H9 (cell line): ENCODE measurements around the gene RNU5B-1. TPM values are rescaled to one million over a fixed set of nuclear protein-coding genes. Genes with fewer than 3 reads are reported as not detected.

ENCODE experiments used
- DNase-seq: peaks from one replicate; pipeline ENCODE4 v3.0.0-alpha.2; 2017
- H2AFZ ChIP-seq: one replicate; pipeline ENCODE4 v1.6.1; 2013; ENCODE audit warnings: mild to moderate bottlenecking, low read length, control low read depth, moderate library complexity
- H2AK5ac ChIP-seq: 2 replicates; pipeline ENCODE4 v1.6.1; 2013; ENCODE audit warnings: low read length, control low read depth, mixed read lengths; ENCODE audit not compliant: insufficient read length
- H2BK120ac ChIP-seq: one replicate; pipeline ENCODE4 v1.6.1; 2013; ENCODE audit warnings: low read depth, mild to moderate bottlenecking, low read length, control low read depth, inconsistent platforms; ENCODE audit not compliant: poor library complexity, severe bottlenecking
- H2BK12ac ChIP-seq: 2 replicates; pipeline ENCODE4 v1.6.1; 2013; ENCODE audit warnings: low read length, control low read depth, mixed read lengths, low read depth; ENCODE audit not compliant: insufficient read length
- H2BK15ac ChIP-seq: 2 replicates; pipeline ENCODE4 v1.6.1; 2013; ENCODE audit warnings: low read depth, low read length, control low read depth
- H2BK20ac ChIP-seq: one replicate; pipeline ENCODE4 v1.6.1; 2013; ENCODE audit warnings: low read depth, mild to moderate bottlenecking, low read length, control low read depth, inconsistent platforms; ENCODE audit not compliant: poor library complexity, severe bottlenecking
- H2BK5ac ChIP-seq: 2 replicates; pipeline ENCODE4 v1.6.1; 2013; ENCODE audit warnings: low read length, control low read depth, mixed read lengths; ENCODE audit not compliant: insufficient read length
- H3K14ac ChIP-seq: 2 replicates; pipeline ENCODE4 v1.6.1; 2013; ENCODE audit warnings: low read length, control low read depth; ENCODE audit not compliant: insufficient read depth
- H3K18ac ChIP-seq: 2 replicates; pipeline ENCODE4 v1.6.1; 2013; ENCODE audit warnings: low read depth, mild to moderate bottlenecking, mixed read lengths, low read length, control low read depth; ENCODE audit not compliant: insufficient read length
- H3K23ac ChIP-seq: 2 replicates; pipeline ENCODE4 v1.6.1; 2013; ENCODE audit warnings: low read length, control low read depth, mixed read lengths, low read depth; ENCODE audit not compliant: insufficient read length
- H3K23me2 ChIP-seq: 2 replicates; pipeline ENCODE4 v1.6.1; 2013; ENCODE audit warnings: low read depth, mild to moderate bottlenecking, mixed read lengths, low read length, control low read depth; ENCODE audit not compliant: insufficient read length, poor library complexity, severe bottlenecking
- H3K27ac ChIP-seq: 2 replicates; pipeline ENCODE4 v1.5.1; 2013; ENCODE audit warnings: low read length, control low read depth, mixed read lengths, low read depth; ENCODE audit not compliant: insufficient read length
- H3K27me3 ChIP-seq: 2 replicates; pipeline ENCODE4 v1.6.1; 2013; ENCODE audit warnings: low read length, control low read depth, inconsistent platforms; ENCODE audit not compliant: insufficient read depth
- H3K4ac ChIP-seq: 2 replicates; pipeline ENCODE4 v1.6.1; 2013; ENCODE audit warnings: low read depth, mild to moderate bottlenecking, control low read depth, inconsistent platforms, low read length, moderate library complexity
- H3K4me1 ChIP-seq: 2 replicates; pipeline ENCODE4 v1.6.1; 2013; ENCODE audit warnings: low read length, control low read depth, inconsistent platforms; ENCODE audit not compliant: insufficient read depth
- H3K4me2 ChIP-seq: 2 replicates; pipeline ENCODE4 v1.6.1; 2013; ENCODE audit warnings: low read length, control low read depth, mixed read lengths; ENCODE audit not compliant: insufficient read length, insufficient read depth
- H3K56ac ChIP-seq: 2 replicates; pipeline ENCODE4 v1.6.1; 2013; ENCODE audit warnings: low read depth, mild to moderate bottlenecking, mixed read lengths, low read length, control low read depth; ENCODE audit not compliant: insufficient read length
- H3K79me1 ChIP-seq: 2 replicates; pipeline ENCODE4 v1.6.1; 2013; ENCODE audit warnings: low read depth, mild to moderate bottlenecking, moderate library complexity, low read length, control low read depth, inconsistent platforms; ENCODE audit not compliant: insufficient read depth, poor library complexity, severe bottlenecking
- H3K79me2 ChIP-seq: 2 replicates; pipeline ENCODE4 v1.6.1; 2013; ENCODE audit warnings: low read length, control low read depth, inconsistent platforms; ENCODE audit not compliant: insufficient read depth
- H3K9ac ChIP-seq: 2 replicates; pipeline ENCODE4 v1.6.1; 2013; ENCODE audit warnings: low read length, control low read depth, mixed read lengths; ENCODE audit not compliant: insufficient read length; ENCODE audit errors: extremely low read depth
- H3K9me3 ChIP-seq: one replicate; pipeline ENCODE4 v1.6.1; 2013; ENCODE audit warnings: low read depth, low read length, inconsistent platforms; ENCODE audit not compliant: control insufficient read depth
- H3T11ph ChIP-seq: one replicate; pipeline ENCODE4 v1.6.1; 2013; ENCODE audit warnings: mild to moderate bottlenecking, low read length, control low read depth, inconsistent platforms
- H4K20me1 ChIP-seq: one replicate; pipeline ENCODE4 v1.6.1; 2013; ENCODE audit not compliant: control insufficient read depth, insufficient read length, insufficient read depth
- H4K5ac ChIP-seq: 2 replicates; pipeline ENCODE4 v1.6.1; 2013; ENCODE audit warnings: low read depth, mild to moderate bottlenecking, mixed read lengths, low read length, control low read depth; ENCODE audit not compliant: insufficient read length
- H4K8ac ChIP-seq: replicated peaks from 2 replicates; pipeline ENCODE4 v1.6.1; 2013; ENCODE audit warnings: low read length, control low read depth, mixed read lengths, low read depth; ENCODE audit not compliant: insufficient read length
- H4K91ac ChIP-seq: 2 replicates; pipeline ENCODE4 v1.6.1; 2013; ENCODE audit warnings: low read depth, mild to moderate bottlenecking, moderate library complexity, mixed read lengths, low read length, control low read depth; ENCODE audit not compliant: insufficient read length
- H3K27ac Mint-ChIP-seq, 3 experiments: 2 replicates in 2 of 3; 3 replicates in 1 of 3; pipeline ENCODE4 v1.8.0; 2020 to 2021; ENCODE audit warnings: mixed read lengths in 3 of 3, mild to moderate bottlenecking in 1 of 3, moderate library complexity in 1 of 3
- H3K27me3 Mint-ChIP-seq: 2 replicates; pipeline ENCODE4 v1.8.0; 2021; ENCODE audit warnings: low read depth, mild to moderate bottlenecking, moderate library complexity, mixed read lengths
- H3K36me3 Mint-ChIP-seq, 3 experiments: 2 replicates in 2 of 3; 3 replicates in 1 of 3; pipeline ENCODE4 v1.8.0; 2020 to 2021; ENCODE audit warnings: low read depth in 3 of 3, mixed read lengths in 3 of 3; ENCODE audit not compliant: insufficient read depth in 1 of 3
- H3K4me1 Mint-ChIP-seq, 2 experiments: 2 replicates each; pipeline ENCODE4 v1.8.0; 2020; ENCODE audit warnings: mixed read lengths in 2 of 2
- H3K4me3 Mint-ChIP-seq, 2 experiments: 2 replicates in 1 of 2; 3 replicates in 1 of 2; pipeline ENCODE4 v1.8.0; 2020 to 2021; ENCODE audit warnings: mild to moderate bottlenecking in 2 of 2, mixed read lengths in 2 of 2, moderate library complexity in 1 of 2
- H3K9me3 Mint-ChIP-seq, 2 experiments: 2 replicates in 1 of 2; 3 replicates in 1 of 2; pipeline ENCODE4 v1.8.0; 2020; ENCODE audit warnings: mild to moderate bottlenecking in 2 of 2, mixed read lengths in 2 of 2, moderate library complexity in 1 of 2
- WGBS: extraction: QIAGEN DNeasy Blood & Tissue Kit; methylation state at CpG from one replicate; pipeline ENCODE4 v1.1.7; 2013; ENCODE audit warnings: missing lambda C conversion rate, low lambda C conversion rate, mixed read lengths; ENCODE audit not compliant: insufficient read length; ENCODE audit errors: extremely low coverage; 5-methylcytosine and 5-hydroxymethylcytosine counted together
- total RNA-seq: library from RNA; stranded (reverse); gene quantifications from 2 replicates; pipeline ENCODE4 v1.2.1, GENCODE V29; 2021
- TF ChIP-seq, protein P1 (sequence below): fragments of 200-600 bp; sonication (generic); conservative IDR thresholded peaks from 3 replicates; pipeline ENCODE4 v1.8.0; 2021; ENCODE audit warnings: antibody characterized with exemption, mild to moderate bottlenecking

RNU5B-1 gene
- total RNA-seq, 1 experiment from 2014 or later = not detected

DNA sequence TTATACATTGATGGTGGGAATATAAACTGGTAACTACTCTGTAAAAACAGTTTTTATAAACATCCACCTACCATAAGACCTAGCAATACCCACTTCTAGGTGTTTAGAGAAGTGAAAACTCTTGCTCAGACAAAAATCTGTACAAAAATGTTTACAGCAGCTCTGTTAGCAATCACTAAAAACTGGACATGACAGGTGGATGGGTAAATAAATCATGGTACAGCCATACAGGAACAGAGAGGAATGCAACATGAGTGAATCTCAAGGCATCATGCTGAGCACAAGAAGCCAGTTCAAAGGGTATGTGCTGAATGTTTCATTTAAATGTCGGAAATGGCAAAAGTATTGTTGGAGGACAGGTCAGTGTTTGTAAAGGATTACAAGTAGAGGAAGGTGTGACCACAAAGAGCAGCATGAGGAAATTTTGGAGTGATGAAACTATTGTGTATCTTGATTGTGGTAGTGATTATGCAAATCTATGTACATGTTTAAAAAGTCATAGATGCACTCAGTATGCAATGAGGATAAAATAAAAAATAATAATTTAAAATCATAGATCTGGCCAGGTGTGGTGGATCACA is 11.4 kb upstream of the RNU5B-1 start:
- Histone ChIP-seq H3K14ac (no peak overlapping the region), H2BK20ac (no peak overlapping the region), H2AFZ (no peak overlapping the region), H2AK5ac (no peak overlapping the region), H3K4ac (no peak overlapping the region), H3K79me1 (no peaks in the 10 kb centered on the region), H3K9me3 (no peaks in the 10 kb centered on the region), H4K8ac (no peak overlapping the region), H2BK120ac (no peak overlapping the region), H3K9ac (no peak overlapping the region), H2BK15ac (no peak overlapping the region), H4K91ac (no peak overlapping the region), H2BK12ac (no peak overlapping the region), H3K18ac (no peak overlapping the region), H4K20me1 (no peaks in the 10 kb centered on the region), H3K4me1 (no peaks in the 10 kb centered on the region), H4K5ac (no peak overlapping the region), H3K56ac (no peak overlapping the region), H3K27ac (no peak overlapping the region), H3T11ph (no peak overlapping the region), H3K27me3 (no peaks in the 10 kb centered on the region), H3K23me2 (no peaks in the 10 kb centered on the region), H3K23ac (no peak overlapping the region), H3K4me2 (no peak overlapping the region), H3K79me2 (no peaks in the 10 kb centered on the region), H2BK5ac (no peak overlapping the region)
- WGBS = no CpG with 5 or more reads among the region's 1 CpG
- no peaks in the 10 kb centered on the region for H3K36me3 Mint-ChIP-seq
- H3K27me3 Mint-ChIP-seq = no peaks in the 10 kb centered on the region; the same call in 1 of the 2 replicates
- peaks cover 6% of the 10 kb centered on the region in 2 experiments for H3K4me1 Mint-ChIP-seq
- H3K27ac Mint-ChIP-seq = peak overlapping the region in 1 of 3 experiments; percentile 5; a peak in 1 of 7 replicates
- H3K4me3 Mint-ChIP-seq = no peak overlapping the region
- DNase-seq = no peak
- TF ChIP-seq, protein P1, sequence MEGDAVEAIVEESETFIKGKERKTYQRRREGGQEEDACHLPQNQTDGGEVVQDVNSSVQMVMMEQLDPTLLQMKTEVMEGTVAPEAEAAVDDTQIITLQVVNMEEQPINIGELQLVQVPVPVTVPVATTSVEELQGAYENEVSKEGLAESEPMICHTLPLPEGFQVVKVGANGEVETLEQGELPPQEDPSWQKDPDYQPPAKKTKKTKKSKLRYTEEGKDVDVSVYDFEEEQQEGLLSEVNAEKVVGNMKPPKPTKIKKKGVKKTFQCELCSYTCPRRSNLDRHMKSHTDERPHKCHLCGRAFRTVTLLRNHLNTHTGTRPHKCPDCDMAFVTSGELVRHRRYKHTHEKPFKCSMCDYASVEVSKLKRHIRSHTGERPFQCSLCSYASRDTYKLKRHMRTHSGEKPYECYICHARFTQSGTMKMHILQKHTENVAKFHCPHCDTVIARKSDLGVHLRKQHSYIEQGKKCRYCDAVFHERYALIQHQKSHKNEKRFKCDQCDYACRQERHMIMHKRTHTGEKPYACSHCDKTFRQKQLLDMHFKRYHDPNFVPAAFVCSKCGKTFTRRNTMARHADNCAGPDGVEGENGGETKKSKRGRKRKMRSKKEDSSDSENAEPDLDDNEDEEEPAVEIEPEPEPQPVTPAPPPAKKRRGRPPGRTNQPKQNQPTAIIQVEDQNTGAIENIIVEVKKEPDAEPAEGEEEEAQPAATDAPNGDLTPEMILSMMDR = no peak
- H3K9me3 Mint-ChIP-seq = no peaks in the 10 kb centered on the region; a peak in 1 of 5 replicates
